Measurements from ENCODE around the gene USH2A.

The USH2A gene

GRCh38 chr1:215772151-215772550, 651.1 kb downstream of the USH2A start:
- TF ChIP-seq SUZ12 (IDR thresholded peaks at IDR 0.05) (no peak), L3MBTL2 (conservative IDR thresholded peaks at IDR 0.05) (no peak), ZNF384 (IDR thresholded peaks at IDR 0.05) (no peak), FOXK2 (IDR thresholded peaks at IDR 0.05) (no peak), FOXA1 (IDR thresholded peaks at IDR 0.05) (no peak), FOXM1 (IDR thresholded peaks at IDR 0.05; ENCODE audit: borderline replicate concordance) (no peak), BHLHE40 (IDR thresholded peaks at IDR 0.05; ENCODE audit: borderline replicate concordance) (no peak), NFRKB (IDR thresholded peaks at IDR 0.05) (no peak)
- DNase-seq (ENCODE audit: extremely low spot score), result no peak
- POLR2A ChIA-PET, result no interaction called here
- CTCF ChIA-PET, result no interaction called here

- POLR2A ChIA-PET, result no interaction called here
- no peak for DNase-seq (ENCODE audit: extremely low spot score)
- CTCF ChIA-PET, result interaction anchor here (0.6 kb wide), 1 partner anchor 453 kb away, joined by 3 read pairs; no protein-coding TSS in a partner anchor
- TF ChIP-seq SP1 (IDR thresholded peaks at IDR 0.05) (no peak), FOXA1 (IDR thresholded peaks at IDR 0.05) (no peak), NFRKB (IDR thresholded peaks at IDR 0.05) (no peak), FOXK2 (IDR thresholded peaks at IDR 0.05) (no peak), LEF1 (IDR thresholded peaks at IDR 0.05; ENCODE audit: borderline replicate concordance) (no peak), PKNOX1 (IDR thresholded peaks at IDR 0.05) (no peak), ARNT (IDR thresholded peaks at IDR 0.05) (no peak), SUZ12 (IDR thresholded peaks at IDR 0.05) (no peak), TARDBP (IDR thresholded peaks at IDR 0.05) (no peak), CTBP1 (IDR thresholded peaks at IDR 0.05; ENCODE audit: borderline replicate concordance) (no peak), ZNF384 (IDR thresholded peaks at IDR 0.05) (no peak), BHLHE40 (IDR thresholded peaks at IDR 0.05; ENCODE audit: borderline replicate concordance) (no peak), ELF4 (IDR thresholded peaks at IDR 0.05) (no peak), FOXM1 (IDR thresholded peaks at IDR 0.05; ENCODE audit: borderline replicate concordance) (no peak), L3MBTL2 (conservative IDR thresholded peaks at IDR 0.05) (no peak)
These were observed 654.9 kb downstream of the USH2A start for GRCh38 chr1:215768303-215768702.

- DNase-seq (ENCODE audit: extremely low spot score), result no peak
- POLR2A ChIA-PET, result no interaction called here
- TF ChIP-seq L3MBTL2 (conservative IDR thresholded peaks at IDR 0.05) (no peak), TARDBP (IDR thresholded peaks at IDR 0.05) (no peak), SUZ12 (IDR thresholded peaks at IDR 0.05) (no peak), LEF1 (IDR thresholded peaks at IDR 0.05; ENCODE audit: borderline replicate concordance) (no peak), ARNT (IDR thresholded peaks at IDR 0.05) (no peak), ELF4 (IDR thresholded peaks at IDR 0.05) (no peak), FOXA1 (IDR thresholded peaks at IDR 0.05) (no peak), BHLHE40 (IDR thresholded peaks at IDR 0.05; ENCODE audit: borderline replicate concordance) (no peak), CTBP1 (IDR thresholded peaks at IDR 0.05; ENCODE audit: borderline replicate concordance) (no peak), HDGF (IDR thresholded peaks at IDR 0.05; ENCODE audit: borderline replicate concordance) (no peak), FOXK2 (IDR thresholded peaks at IDR 0.05) (no peak), ZNF384 (IDR thresholded peaks at IDR 0.05) (no peak), NFRKB (IDR thresholded peaks at IDR 0.05) (no peak), FOXM1 (IDR thresholded peaks at IDR 0.05; ENCODE audit: borderline replicate concordance) (no peak)
- CTCF ChIA-PET, result no interaction called here
These were observed 655.5 kb downstream of the USH2A start for GRCh38 chr1:215767761-215768160.

GRCh38 chr1:215766521-215766920, 656.7 kb downstream of the USH2A start:
- TF ChIP-seq CTBP1 (IDR thresholded peaks at IDR 0.05; ENCODE audit: borderline replicate concordance), result no peak
- no peak for TF ChIP-seq HDGF (IDR thresholded peaks at IDR 0.05; ENCODE audit: borderline replicate concordance)
- TF ChIP-seq ARNT (IDR thresholded peaks at IDR 0.05), result no peak
- TF ChIP-seq LEF1 (IDR thresholded peaks at IDR 0.05; ENCODE audit: borderline replicate concordance), result no peak
- no peak for TF ChIP-seq FOXA1 (IDR thresholded peaks at IDR 0.05)
- TF ChIP-seq SUZ12 (IDR thresholded peaks at IDR 0.05), result no peak
- TF ChIP-seq SP1 (IDR thresholded peaks at IDR 0.05), result no peak
- no peak for TF ChIP-seq FOXM1 (IDR thresholded peaks at IDR 0.05; ENCODE audit: borderline replicate concordance)
- TF ChIP-seq ZNF384 (IDR thresholded peaks at IDR 0.05), result no peak
- no peak for TF ChIP-seq L3MBTL2 (conservative IDR thresholded peaks at IDR 0.05)
- TF ChIP-seq ELF4 (IDR thresholded peaks at IDR 0.05), result no peak
- TF ChIP-seq FOXK2 (IDR thresholded peaks at IDR 0.05), result no peak
- no peak for TF ChIP-seq BHLHE40 (IDR thresholded peaks at IDR 0.05; ENCODE audit: borderline replicate concordance)
- TF ChIP-seq TARDBP (IDR thresholded peaks at IDR 0.05), result no peak
- DNase-seq (ENCODE audit: extremely low spot score), result no peak
- ChIA-PET CTCF (no interaction called here), POLR2A (no interaction called here)

- TF ChIP-seq ZNF384 (IDR thresholded peaks at IDR 0.05), result no peak
- no peak for TF ChIP-seq ARNT (IDR thresholded peaks at IDR 0.05)
- no peak for TF ChIP-seq FOXK2 (IDR thresholded peaks at IDR 0.05)
- no peak for TF ChIP-seq LEF1 (IDR thresholded peaks at IDR 0.05; ENCODE audit: borderline replicate concordance)
- no peak for TF ChIP-seq ELF4 (IDR thresholded peaks at IDR 0.05)
- TF ChIP-seq L3MBTL2 (conservative IDR thresholded peaks at IDR 0.05), result no peak
- no peak for TF ChIP-seq FOXA1 (IDR thresholded peaks at IDR 0.05)
- TF ChIP-seq CTBP1 (IDR thresholded peaks at IDR 0.05; ENCODE audit: borderline replicate concordance), result no peak
- TF ChIP-seq HDGF (IDR thresholded peaks at IDR 0.05; ENCODE audit: borderline replicate concordance), result no peak
- no peak for TF ChIP-seq PKNOX1 (IDR thresholded peaks at IDR 0.05)
- TF ChIP-seq TARDBP (IDR thresholded peaks at IDR 0.05), result no peak
- no peak for TF ChIP-seq BHLHE40 (IDR thresholded peaks at IDR 0.05; ENCODE audit: borderline replicate concordance)
- no peak for DNase-seq (ENCODE audit: extremely low spot score)
- ChIA-PET CTCF (no interaction called here), POLR2A (no interaction called here)
These were observed 657.4 kb downstream of the USH2A start for GRCh38 chr1:215765833-215766232.

- ChIA-PET POLR2A (no interaction called here), CTCF (no interaction called here)
- DNase-seq (ENCODE audit: extremely low spot score), result no peak
- TF ChIP-seq FOXA1 (IDR thresholded peaks at IDR 0.05), result no peak
- no peak for TF ChIP-seq BHLHE40 (IDR thresholded peaks at IDR 0.05; ENCODE audit: borderline replicate concordance)
- TF ChIP-seq FOXM1 (IDR thresholded peaks at IDR 0.05; ENCODE audit: borderline replicate concordance), result no peak
- TF ChIP-seq ARNT (IDR thresholded peaks at IDR 0.05), result no peak
- TF ChIP-seq PKNOX1 (IDR thresholded peaks at IDR 0.05), result no peak
- TF ChIP-seq L3MBTL2 (conservative IDR thresholded peaks at IDR 0.05), result no peak
- no peak for TF ChIP-seq SP1 (IDR thresholded peaks at IDR 0.05)
- no peak for TF ChIP-seq NFRKB (IDR thresholded peaks at IDR 0.05)
- TF ChIP-seq LEF1 (IDR thresholded peaks at IDR 0.05; ENCODE audit: borderline replicate concordance), result no peak
- no peak for TF ChIP-seq HDGF (IDR thresholded peaks at IDR 0.05; ENCODE audit: borderline replicate concordance)
- TF ChIP-seq ELF4 (IDR thresholded peaks at IDR 0.05), result no peak
These were observed 661.8 kb downstream of the USH2A start for GRCh38 chr1:215761446-215761845.

Data from HEK293T (cell line).